ENCODE results near the gene TRAPPC5.

Gene TRAPPC5

GRCh38 chr19:7701049-7701653 is 20.5 kb downstream of the TRAPPC5 start:
- DNase-seq (ENCODE audit: low read depth), result no peak
- H3K4me3 ChIP-seq (ENCODE audit: low read depth, low read length), result no peak overlapping the region
- TF ChIP-seq POLR2A (IDR thresholded peaks at IDR 0.05; ENCODE audit: extremely low read depth, insufficient read length) (no peak), CTCF (IDR thresholded peaks at IDR 0.05; ENCODE audit: low read depth, low read length) (no peak), MAX (IDR thresholded peaks at IDR 0.05; ENCODE audit: low read depth, low read length) (no peak), MYC (IDR thresholded peaks at IDR 0.05; ENCODE audit: low read depth, low read length) (no peak)

GRCh38 chr19:7701654-7702457 is 21.2 kb downstream of the TRAPPC5 start, which contains the start of gene FCER2:
TSS of gene FCER2 (minus strand) at chr19:7702131. CDS start at chr19:7699760, 2,371 bp downstream.
- H3K4me3 ChIP-seq (ENCODE audit: low read depth, low read length), result no peak within 1 kb of the TSS
- peak; percentile 64 for DNase-seq (ENCODE audit: low read depth)
- no peak for TF ChIP-seq MAX (IDR thresholded peaks at IDR 0.05; ENCODE audit: low read depth, low read length)
- TF ChIP-seq MYC (IDR thresholded peaks at IDR 0.05; ENCODE audit: low read depth, low read length), result no peak
- TF ChIP-seq POLR2A (IDR thresholded peaks at IDR 0.05; ENCODE audit: extremely low read depth, insufficient read length), result no peak
- no peak for TF ChIP-seq CTCF (IDR thresholded peaks at IDR 0.05; ENCODE audit: low read depth, low read length)

DNA sequence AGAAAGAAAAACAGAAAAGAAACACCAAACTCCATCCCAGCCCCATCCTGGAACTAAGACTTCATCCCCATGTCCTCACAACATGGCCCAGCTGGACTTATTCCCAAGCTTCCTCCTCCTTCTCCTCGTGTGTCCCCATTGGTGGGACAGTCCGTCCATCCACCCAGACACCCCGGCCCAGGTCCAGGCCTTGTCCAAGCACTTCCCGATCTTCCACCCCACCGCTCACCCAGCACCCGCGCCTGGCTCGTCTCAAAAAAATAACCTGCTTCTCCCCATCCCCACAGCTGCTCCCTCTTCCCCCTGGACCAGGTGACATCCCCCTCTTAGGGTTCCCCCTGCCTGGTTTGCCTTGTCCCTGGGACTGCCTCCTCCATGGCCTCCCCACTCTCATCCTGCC is 22.7 kb downstream of the TRAPPC5 start:
- TF ChIP-seq CTCF (IDR thresholded peaks at IDR 0.05; ENCODE audit: low read depth, low read length) (no peak), MYC (IDR thresholded peaks at IDR 0.05; ENCODE audit: low read depth, low read length) (no peak), MAX (IDR thresholded peaks at IDR 0.05; ENCODE audit: low read depth, low read length) (no peak), POLR2A (IDR thresholded peaks at IDR 0.05; ENCODE audit: extremely low read depth, insufficient read length) (no peak)
- no peak for DNase-seq (ENCODE audit: low read depth)
- H3K4me3 ChIP-seq (ENCODE audit: low read depth, low read length), result no peak overlapping the region

DNA sequence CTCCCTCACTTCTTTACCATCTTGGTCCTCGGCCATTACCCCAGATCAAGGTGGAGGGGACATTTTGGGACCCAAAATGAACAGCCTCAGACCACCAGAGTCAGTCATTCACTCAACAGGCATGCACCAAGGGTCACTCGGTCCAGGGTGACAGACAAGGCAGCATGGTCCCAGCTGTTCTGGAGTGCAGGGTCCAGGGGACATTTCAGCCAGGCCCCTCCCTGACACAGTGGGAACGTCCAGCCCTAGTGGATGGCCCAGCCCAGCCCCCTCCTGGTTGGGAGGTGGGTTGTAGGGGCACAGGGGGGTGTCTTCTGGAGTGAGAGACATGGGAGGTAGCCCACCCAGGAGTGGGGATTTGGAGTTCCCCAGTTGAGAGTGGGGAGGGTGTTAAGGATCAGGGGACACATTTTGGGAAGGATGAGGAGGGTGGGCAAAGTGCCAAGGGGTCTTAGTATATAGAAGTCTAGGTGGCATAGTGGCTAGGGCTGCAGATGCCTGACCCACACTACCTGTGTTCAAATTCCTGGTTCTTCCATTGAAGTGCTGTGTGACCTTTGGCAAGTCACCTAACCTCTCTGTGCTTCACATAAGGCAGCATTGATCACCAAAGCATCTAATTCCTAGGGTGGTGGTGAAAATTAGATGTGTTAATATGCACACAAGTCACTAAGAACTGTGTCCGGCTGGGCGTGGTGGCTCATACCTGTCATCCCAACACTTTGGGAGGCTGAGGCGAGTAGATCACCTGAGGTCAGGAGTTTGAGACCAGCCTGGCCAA is 23.8 kb downstream of the TRAPPC5 start:
- DNase-seq (ENCODE audit: low read depth), result no peak

More for the DNA sequence above, 23.8 kb downstream of the TRAPPC5 start:
- no peak for TF ChIP-seq CTCF (IDR thresholded peaks at IDR 0.05; ENCODE audit: low read depth, low read length)
- TF ChIP-seq POLR2A (IDR thresholded peaks at IDR 0.05; ENCODE audit: extremely low read depth, insufficient read length), result no peak
- TF ChIP-seq MYC (IDR thresholded peaks at IDR 0.05; ENCODE audit: low read depth, low read length), result no peak
- TF ChIP-seq MAX (IDR thresholded peaks at IDR 0.05; ENCODE audit: low read depth, low read length), result no peak
- H3K4me3 ChIP-seq (ENCODE audit: low read depth, low read length), result no peak overlapping the region
